Effector memory CD8-positive, alpha-beta T cell (primary cell): ENCODE results near the gene SH3D19.

Source experiments
- ATAC-seq: fragments of 150-1000 bp; cut with Tn5 transposase; replicated peaks from 2 replicates; pipeline ENCODE4 v1.10.0; 2021; ENCODE audit warnings: mild to moderate bottlenecking, moderate library complexity
- DNase-seq, 3 experiments: peaks; one replicate each; pipeline ENCODE4 v3.0.0; 2021
- H3K27ac Mint-ChIP-seq, 2 donors: one replicate each; pipeline ENCODE4 v1.8.0; 2022; ENCODE audit warnings: mild to moderate bottlenecking in 2 of 2, mixed read lengths in 2 of 2, moderate library complexity in 2 of 2
- H3K27me3 Mint-ChIP-seq, 2 donors: one replicate each; pipeline ENCODE4 v1.8.0; 2022; ENCODE audit warnings: mixed read lengths in 2 of 2
- H3K36me3 Mint-ChIP-seq: one replicate; pipeline ENCODE4 v1.8.0; 2022; ENCODE audit warnings: mild to moderate bottlenecking, moderate library complexity, mixed read lengths; ENCODE audit not compliant: insufficient read depth
- H3K4me1 Mint-ChIP-seq, 2 donors: one replicate each; pipeline ENCODE4 v1.8.0; 2022; ENCODE audit warnings: low read depth in 2 of 2, mixed read lengths in 2 of 2
- H3K4me3 Mint-ChIP-seq, 2 donors: one replicate each; pipeline ENCODE4 v1.8.0; 2022; ENCODE audit warnings: mild to moderate bottlenecking in 2 of 2, mixed read lengths in 2 of 2, moderate library complexity in 2 of 2
- H3K9me3 Mint-ChIP-seq, 2 donors: one replicate each; pipeline ENCODE4 v1.8.0; 2022; ENCODE audit warnings: mixed read lengths in 2 of 2

The SH3D19 gene

DNA sequence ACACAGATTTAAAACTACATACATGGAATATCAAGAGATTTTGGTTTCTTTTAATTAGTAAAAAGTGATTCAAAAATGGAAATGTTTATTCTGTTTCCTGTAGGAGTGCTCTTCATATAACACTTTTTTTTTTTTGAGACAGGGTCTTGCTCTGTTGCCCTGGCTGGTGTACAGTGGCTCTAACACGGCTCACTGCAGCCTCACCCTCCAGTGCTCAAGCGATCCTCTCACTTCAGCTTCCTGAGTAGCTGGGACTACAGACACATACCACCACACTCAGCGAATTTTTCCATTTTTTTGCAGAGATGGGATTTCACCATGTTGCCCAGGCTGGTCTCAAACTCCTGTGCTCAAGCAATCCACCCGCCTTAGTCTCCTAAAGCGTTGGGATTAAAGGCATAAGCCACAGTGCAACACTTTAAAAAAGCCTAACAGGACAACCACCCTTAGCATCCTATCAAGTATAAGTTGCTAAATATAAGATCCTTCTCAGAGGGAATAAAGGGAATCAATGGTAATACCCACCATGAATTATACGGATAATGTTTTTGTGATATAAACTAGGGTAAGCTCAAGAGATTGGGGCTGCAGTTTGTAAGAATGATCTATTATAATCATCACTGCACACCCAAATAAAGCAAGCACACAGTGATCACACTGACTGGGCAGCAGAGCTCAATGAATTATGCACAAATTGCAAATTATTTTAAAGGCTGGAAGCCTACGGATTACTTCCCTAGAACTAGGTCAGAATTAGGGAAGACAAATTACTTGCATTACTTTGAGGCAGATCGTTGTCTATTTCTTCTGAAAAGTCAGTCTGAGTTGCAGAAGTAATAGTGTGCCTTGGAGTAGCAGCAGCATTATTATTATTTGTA, 149.4 kb downstream of the SH3D19 start:
- peaks cover 25 to 28% of the 10 kb centered on the region in 2 donors for H3K27me3 Mint-ChIP-seq
- no peaks in the 10 kb centered on the region for H3K9me3 Mint-ChIP-seq
- ATAC-seq (no peak), DNase-seq (no peak)
- no peak overlapping the region for H3K27ac Mint-ChIP-seq
- no peaks in the 10 kb centered on the region for H3K4me1 Mint-ChIP-seq
- H3K4me3 Mint-ChIP-seq, result no peak overlapping the region
- no peaks in the 10 kb centered on the region for H3K36me3 Mint-ChIP-seq

DNA sequence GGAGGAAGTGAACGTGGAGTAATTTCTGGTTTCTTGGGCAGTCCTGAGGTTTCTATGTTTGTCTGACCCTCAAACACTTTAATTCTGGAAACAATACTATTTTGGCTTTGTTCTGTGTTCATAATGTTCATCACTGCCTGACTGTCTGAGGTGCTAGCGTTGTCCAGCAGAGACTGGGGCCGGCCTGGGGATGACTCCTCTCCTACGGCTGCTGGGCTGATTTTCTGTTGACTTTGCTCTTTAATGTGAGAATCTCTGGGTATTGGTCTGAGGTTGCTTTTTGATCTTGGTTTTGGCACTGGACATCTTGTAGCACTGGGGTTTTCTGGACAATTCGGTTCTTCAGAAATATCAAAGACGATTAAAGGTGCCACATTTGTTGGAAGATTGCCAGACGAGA, 150.2 kb downstream of the SH3D19 start:
- no peaks in the 10 kb centered on the region for H3K9me3 Mint-ChIP-seq
- H3K27me3 Mint-ChIP-seq, result peaks cover 25 to 26% of the 10 kb centered on the region in 2 donors
- H3K27ac Mint-ChIP-seq, result no peak overlapping the region
- no peaks in the 10 kb centered on the region for H3K36me3 Mint-ChIP-seq
- ATAC-seq (no peak), DNase-seq (no peak)
- H3K4me3 Mint-ChIP-seq, result no peak overlapping the region
- H3K4me1 Mint-ChIP-seq, result no peaks in the 10 kb centered on the region

DNA sequence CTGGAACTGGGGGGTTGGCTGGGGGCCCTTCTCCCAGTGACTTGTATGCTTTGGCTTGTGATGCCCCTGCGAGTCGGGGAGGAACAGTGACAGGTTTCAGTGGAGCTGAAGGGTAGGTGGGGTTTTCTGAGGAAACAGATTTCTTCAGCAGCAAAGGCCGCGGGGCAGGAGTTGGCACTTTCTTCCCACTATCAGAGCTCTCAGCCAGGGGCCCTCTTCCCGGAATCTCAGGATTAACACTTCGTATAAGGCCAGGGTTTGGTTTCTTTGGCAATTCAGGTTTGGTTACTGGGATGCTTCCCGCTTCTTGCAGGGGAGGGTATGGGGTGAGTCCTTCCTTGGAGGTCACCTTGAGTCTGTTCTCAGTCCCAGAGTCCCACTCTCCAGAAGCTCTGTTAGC, 150.6 kb downstream of the SH3D19 start:
- Mint-ChIP-seq H3K9me3 (no peaks in the 10 kb centered on the region), H3K4me3 (no peak overlapping the region), H3K27me3 (peaks cover 25 to 26% of the 10 kb centered on the region in 2 donors)

DNA sequence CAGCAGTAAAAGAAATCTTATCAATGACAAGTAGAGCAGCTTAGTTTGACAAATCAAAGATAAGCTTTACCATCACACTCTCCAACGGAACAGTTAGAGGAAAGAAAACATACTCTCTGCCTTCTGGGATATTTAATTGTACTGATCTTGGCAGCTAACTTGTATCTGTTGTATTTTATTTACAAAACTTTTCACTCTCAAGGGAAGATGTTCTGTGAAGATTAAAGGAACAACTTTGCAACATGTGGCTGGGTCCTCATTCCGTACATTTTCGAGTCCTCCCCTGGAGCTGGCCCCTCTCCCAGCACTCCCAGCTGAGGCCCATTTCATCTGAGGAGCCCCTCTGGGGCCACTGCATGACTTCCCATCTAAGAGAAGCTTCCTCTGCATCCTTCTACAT, 151.5 kb downstream of the SH3D19 start:
- Mint-ChIP-seq H3K4me1 (no peaks in the 10 kb centered on the region), H3K4me3 (no peak overlapping the region), H3K27me3 (peaks cover 33% of the 10 kb centered on the region in 2 donors), H3K36me3 (no peaks in the 10 kb centered on the region), H3K9me3 (no peaks in the 10 kb centered on the region), H3K27ac (no peak overlapping the region)
- no peak for DNase-seq
- no peak for ATAC-seq

More for the DNA sequence above, 150.6 kb downstream of the SH3D19 start:
- ATAC-seq, result no peak
- DNase-seq, result no peak
- Mint-ChIP-seq H3K4me1 (no peaks in the 10 kb centered on the region), H3K27ac (no peak overlapping the region), H3K36me3 (no peaks in the 10 kb centered on the region)

DNA sequence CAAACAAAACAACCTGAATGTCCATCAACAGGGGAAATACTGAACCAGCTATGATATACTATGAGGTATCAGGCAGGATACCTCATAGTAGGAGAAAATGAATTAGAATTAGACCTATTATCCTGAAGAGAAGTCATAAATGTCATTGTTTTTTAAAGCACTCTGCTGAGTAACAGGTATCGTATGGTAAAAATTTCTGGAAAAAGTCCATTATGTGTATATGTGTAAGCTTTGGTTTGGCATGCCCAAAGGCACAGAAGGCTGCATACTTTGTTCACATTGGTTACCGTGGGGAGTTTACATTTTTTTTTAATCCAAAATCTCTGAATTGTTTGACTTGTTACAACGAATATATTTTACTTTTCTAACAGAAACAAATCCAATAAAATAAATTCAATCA, 155.5 kb downstream of the SH3D19 start:
- Mint-ChIP-seq H3K4me3 (no peak overlapping the region), H3K9me3 (no peaks in the 10 kb centered on the region), H3K27me3 (peaks cover 50 to 55% of the 10 kb centered on the region in 2 donors), H3K36me3 (no peaks in the 10 kb centered on the region), H3K27ac (no peak overlapping the region), H3K4me1 (no peaks in the 10 kb centered on the region)
- DNase-seq (no peak), ATAC-seq (no peak)

DNA sequence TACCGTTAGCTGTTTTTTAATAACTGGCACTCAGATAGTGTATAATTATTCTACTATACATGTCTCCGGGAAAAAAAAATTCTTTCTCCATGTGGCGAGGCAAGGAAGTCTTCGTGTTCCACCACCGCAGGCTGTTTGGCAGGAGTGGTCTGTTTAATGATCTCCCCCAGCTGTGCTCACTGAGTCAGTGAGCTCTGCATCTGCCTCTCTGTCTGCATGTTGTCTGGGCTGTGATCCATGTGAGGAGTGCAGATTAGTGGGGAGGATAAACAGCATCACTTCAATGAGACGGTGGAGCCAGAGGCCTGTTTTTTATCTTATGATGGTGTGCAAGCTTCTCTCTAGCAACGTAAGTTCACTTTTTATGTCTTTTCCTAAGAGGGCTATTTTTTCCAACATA, 156.2 kb downstream of the SH3D19 start:
- DNase-seq, result no peak
- no peaks in the 10 kb centered on the region for H3K4me1 Mint-ChIP-seq
- no peaks in the 10 kb centered on the region for H3K36me3 Mint-ChIP-seq
- H3K9me3 Mint-ChIP-seq, result no peaks in the 10 kb centered on the region
- peaks cover 46 to 51% of the 10 kb centered on the region in 2 donors for H3K27me3 Mint-ChIP-seq
- H3K4me3 Mint-ChIP-seq, result no peak overlapping the region
- H3K27ac Mint-ChIP-seq, result no peak overlapping the region
- no peak for ATAC-seq

DNA sequence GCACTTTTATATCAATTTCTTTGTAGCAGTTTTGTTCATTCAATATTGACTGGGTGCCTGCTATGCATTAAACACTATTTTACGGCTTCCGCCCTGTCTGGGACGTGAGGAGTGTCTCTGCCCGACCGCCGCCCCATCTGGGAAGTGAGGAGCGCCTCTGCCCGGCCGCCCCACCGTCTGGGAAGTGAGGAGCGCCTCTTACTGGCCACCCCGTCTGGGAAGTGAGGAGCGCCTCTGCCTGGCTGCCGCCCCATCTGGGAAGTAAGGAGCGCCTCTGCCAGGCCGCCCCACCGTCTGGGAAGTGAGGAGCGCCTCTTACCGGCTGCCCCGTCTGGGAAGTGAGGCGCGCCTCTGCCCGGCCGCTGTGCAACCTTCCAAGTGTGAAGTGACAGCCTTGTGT, 157.8 kb downstream of the SH3D19 start:
- Mint-ChIP-seq H3K36me3 (no peaks in the 10 kb centered on the region), H3K9me3 (no peaks in the 10 kb centered on the region), H3K4me3 (no peak overlapping the region), H3K27ac (no peak overlapping the region), H3K4me1 (no peaks in the 10 kb centered on the region), H3K27me3 (peaks cover 39 to 45% of the 10 kb centered on the region in 2 donors)
- ATAC-seq (no peak), DNase-seq (no peak)

DNA sequence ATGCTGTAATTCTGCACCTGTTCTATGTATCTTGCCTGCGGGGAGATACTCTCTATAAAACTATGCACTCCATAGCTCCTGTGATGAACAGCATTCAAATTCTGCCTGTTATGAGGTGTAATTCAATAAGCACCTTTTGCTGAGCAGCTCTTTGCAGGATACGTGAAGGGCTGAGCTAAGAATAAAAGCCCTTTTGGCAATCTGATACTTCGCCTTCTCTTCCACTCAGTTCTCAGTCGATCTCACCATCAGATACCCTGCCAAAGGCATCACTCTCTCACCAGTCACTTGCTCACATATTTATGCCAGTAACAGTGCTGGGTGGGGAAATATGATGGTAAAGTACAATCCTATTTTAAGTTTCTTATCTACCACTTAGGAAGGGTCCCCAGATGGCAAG, 158.8 kb downstream of the SH3D19 start:
- no peak overlapping the region for H3K4me3 Mint-ChIP-seq
- H3K27ac Mint-ChIP-seq, result no peak overlapping the region
- H3K9me3 Mint-ChIP-seq, result no peaks in the 10 kb centered on the region
- ATAC-seq (no peak), DNase-seq (no peak)
- H3K36me3 Mint-ChIP-seq, result no peaks in the 10 kb centered on the region
- peaks cover 33 to 37% of the 10 kb centered on the region in 2 donors for H3K27me3 Mint-ChIP-seq
- no peaks in the 10 kb centered on the region for H3K4me1 Mint-ChIP-seq

DNA sequence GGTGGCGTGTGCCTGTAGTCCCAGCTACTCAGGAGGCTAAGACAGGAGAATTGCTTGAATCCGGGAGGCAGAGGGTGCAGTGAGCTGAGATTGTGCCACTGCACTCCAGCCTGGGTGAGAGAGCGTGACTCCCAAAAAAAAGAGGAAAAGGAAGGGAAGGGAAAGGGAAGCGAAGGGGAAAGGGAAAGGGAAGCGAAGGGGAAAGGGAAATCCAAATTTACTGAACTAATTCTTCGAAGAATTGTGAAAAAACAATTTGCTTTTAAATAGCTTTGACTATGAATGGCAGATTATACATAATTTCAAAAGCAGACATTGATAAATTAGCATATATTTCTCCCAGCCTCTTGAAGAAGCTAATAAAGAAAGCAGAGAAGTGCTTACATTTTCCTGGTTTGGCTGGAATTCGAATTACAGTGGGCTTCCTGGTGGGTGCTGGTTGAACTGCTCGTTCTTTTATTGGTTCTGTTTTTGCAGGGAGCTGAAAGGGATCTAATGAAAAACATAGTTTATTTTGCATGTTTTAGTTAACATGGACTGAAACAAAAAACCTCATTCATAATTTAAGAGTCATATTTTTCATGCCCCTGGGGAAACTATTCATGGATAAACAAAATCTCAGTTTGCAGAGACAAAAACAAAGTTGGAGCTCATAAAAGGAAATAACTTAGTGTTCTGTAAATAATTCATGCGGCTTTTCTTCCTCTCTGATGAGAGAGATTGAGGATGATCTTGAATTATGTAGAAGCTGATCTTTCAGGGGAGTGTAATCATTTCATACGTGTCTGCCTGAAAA, 160.0 kb downstream of the SH3D19 start:
- Mint-ChIP-seq H3K27ac (no peak overlapping the region), H3K4me3 (no peak overlapping the region), H3K27me3 (peaks cover 36 to 37% of the 10 kb centered on the region in 2 donors), H3K4me1 (no peaks in the 10 kb centered on the region), H3K36me3 (no peaks in the 10 kb centered on the region), H3K9me3 (no peaks in the 10 kb centered on the region)
- no peak for DNase-seq
- ATAC-seq, result no peak

DNA sequence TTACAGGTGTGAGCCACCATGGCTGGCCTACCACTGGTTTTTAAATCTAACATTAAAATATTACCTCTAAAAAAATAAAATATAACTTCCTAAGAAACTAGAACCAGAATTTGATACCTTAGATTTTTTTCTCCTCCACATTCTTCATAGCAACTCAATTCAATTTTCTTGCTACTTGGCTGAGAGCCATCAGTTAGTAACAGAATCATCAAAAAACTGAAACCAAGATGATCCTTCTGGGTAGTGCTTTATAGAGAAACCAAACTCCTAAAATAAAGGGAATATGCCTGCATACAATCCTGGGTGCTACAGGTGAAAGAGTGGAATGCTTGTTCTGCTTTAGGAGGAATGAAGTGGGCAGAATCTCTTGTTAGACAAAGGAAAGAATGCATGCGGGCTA, 161.6 kb downstream of the SH3D19 start:
- H3K27ac Mint-ChIP-seq, result no peak overlapping the region
- no peak overlapping the region for H3K4me3 Mint-ChIP-seq
- H3K4me1 Mint-ChIP-seq, result no peaks in the 10 kb centered on the region
- no peak for ATAC-seq
- H3K36me3 Mint-ChIP-seq, result no peaks in the 10 kb centered on the region
- peaks cover 29 to 31% of the 10 kb centered on the region in 2 donors for H3K27me3 Mint-ChIP-seq
- DNase-seq, result no peak
- no peaks in the 10 kb centered on the region for H3K9me3 Mint-ChIP-seq

- no peak for ATAC-seq
- Mint-ChIP-seq H3K27ac (no peak overlapping the region), H3K36me3 (no peaks in the 10 kb centered on the region), H3K9me3 (no peaks in the 10 kb centered on the region), H3K27me3 (peaks cover 30 to 36% of the 10 kb centered on the region in 2 donors), H3K4me1 (no peaks in the 10 kb centered on the region), H3K4me3 (no peak overlapping the region)
- DNase-seq, result no peak
Observed at GRCh38 chr4:151158979-151159378, 166.4 kb downstream of the SH3D19 start.

DNA sequence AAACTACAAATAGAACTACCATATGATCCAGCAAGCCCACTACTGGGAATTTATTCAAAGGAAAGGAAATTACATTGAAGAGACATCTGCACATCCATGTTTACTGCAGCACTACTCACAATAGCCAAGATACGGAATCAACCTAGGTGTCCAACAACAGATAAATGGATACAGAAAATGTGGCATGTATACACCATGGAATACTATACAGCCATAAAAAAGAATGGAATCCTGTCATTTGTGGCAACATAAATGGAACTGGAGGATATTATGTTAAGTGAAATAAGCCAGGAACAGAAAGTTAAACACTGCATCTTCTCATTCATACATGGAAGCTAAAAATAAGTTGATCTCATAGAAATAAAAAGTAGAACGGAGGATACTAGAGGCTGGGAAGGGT, 167.9 kb downstream of the SH3D19 start:
- Mint-ChIP-seq H3K9me3 (no peaks in the 10 kb centered on the region), H3K4me1 (no peaks in the 10 kb centered on the region), H3K27ac (no peak overlapping the region), H3K36me3 (no peaks in the 10 kb centered on the region), H3K27me3 (peaks cover 30 to 36% of the 10 kb centered on the region in 2 donors), H3K4me3 (no peak overlapping the region)
- no peak for DNase-seq
- no peak for ATAC-seq

DNA sequence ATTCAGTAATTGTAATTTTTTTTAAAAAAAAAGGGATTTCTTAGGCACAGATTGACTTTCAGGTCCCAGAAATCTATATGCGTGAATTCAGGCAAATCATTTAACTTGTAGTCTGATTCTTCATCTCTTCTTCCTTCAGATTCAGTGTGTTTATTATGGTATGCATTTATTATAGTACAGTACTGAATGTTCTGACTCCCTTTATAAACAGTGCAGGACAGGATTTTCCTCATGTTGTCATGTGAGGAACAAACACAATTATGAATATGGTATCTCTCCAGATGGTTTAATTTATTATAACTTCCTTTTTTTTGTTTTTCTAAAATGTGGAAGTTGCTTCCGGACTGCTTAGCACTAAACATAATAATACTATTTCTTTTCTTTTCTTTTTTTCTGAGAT, 171.8 kb downstream of the SH3D19 start:
- no peak for DNase-seq
- Mint-ChIP-seq H3K36me3 (no peaks in the 10 kb centered on the region), H3K4me3 (no peak overlapping the region)

DNA sequence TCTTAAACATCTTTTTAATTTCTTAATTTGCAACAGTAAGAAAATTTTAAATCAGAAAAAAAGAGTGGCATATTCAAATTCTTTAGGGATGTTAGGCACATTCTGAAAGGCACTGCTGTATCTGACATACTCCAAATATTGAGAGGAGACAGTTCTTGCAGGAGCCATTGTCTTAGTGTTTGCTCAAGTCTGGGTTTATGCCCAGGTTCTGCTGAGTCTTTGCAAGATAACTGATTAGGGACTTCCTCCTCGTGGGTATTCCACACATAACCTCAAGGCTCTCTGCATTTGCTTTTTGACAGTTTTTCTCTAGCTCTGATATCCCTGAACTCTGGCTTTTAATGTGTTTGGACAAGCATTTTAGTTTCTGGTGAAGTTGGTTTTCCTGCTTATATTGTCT, 173.4 kb downstream of the SH3D19 start:
- Mint-ChIP-seq H3K27me3 (peaks cover 23 to 28% of the 10 kb centered on the region in 2 donors), H3K27ac (no peak overlapping the region), H3K36me3 (no peaks in the 10 kb centered on the region), H3K9me3 (no peaks in the 10 kb centered on the region), H3K4me1 (peaks cover 0 to 1% of the 10 kb centered on the region in 2 donors), H3K4me3 (no peak overlapping the region)
- ATAC-seq, result no peak
- no peak for DNase-seq

More for the DNA sequence above, 171.8 kb downstream of the SH3D19 start:
- no peak overlapping the region for H3K27ac Mint-ChIP-seq
- H3K4me1 Mint-ChIP-seq, result peaks cover 0 to 1% of the 10 kb centered on the region in 2 donors
- H3K9me3 Mint-ChIP-seq, result no peaks in the 10 kb centered on the region
- ATAC-seq, result no peak
- peaks cover 30 to 38% of the 10 kb centered on the region in 2 donors for H3K27me3 Mint-ChIP-seq
